GM21447 (cell line): Measurements from ENCODE around the gene UBE3D.

ENCODE experiments used
- ATAC-seq: cut with Tn5 transposase; IDR thresholded peaks from one replicate; pipeline ENCODE4 v1.9.1; 2021; ENCODE audit not compliant: unreplicated experiment

The UBE3D gene

GRCh38 chr6:83065511-83066192, at the start of gene UBE3D:
UBE3D (minus strand) TSS chr6:83065841; CDS start chr6:83065718, 123 bp downstream.
- peak; percentile 55 for ATAC-seq

GRCh38 chr6:83114164-83114563, 48.5 kb upstream of the UBE3D start:
- ATAC-seq, result no peak

GRCh38 chr6:83113258-83113657, 47.6 kb upstream of the UBE3D start:
- no peak for ATAC-seq

GRCh38 chr6:83108378-83108777, 42.7 kb upstream of the UBE3D start:
- ATAC-seq, result no peak

- ATAC-seq, result no peak
Observed at GRCh38 chr6:83098589-83098988, 32.9 kb upstream of the UBE3D start.

GRCh38 chr6:83097675-83098074, 32.0 kb upstream of the UBE3D start:
- ATAC-seq, result no peak

GRCh38 chr6:83097204-83097603, 31.6 kb upstream of the UBE3D start:
- ATAC-seq, result no peak

GRCh38 chr6:83096791-83097190, 31.1 kb upstream of the UBE3D start:
- no peak for ATAC-seq

GRCh38 chr6:83092756-83093399, 27.2 kb upstream of the UBE3D start:
- ATAC-seq, result no peak

- peak; percentile 100 for ATAC-seq
Observed at GRCh38 chr6:83086751-83087150, 21.1 kb upstream of the UBE3D start.

GRCh38 chr6:83083476-83083875, 17.8 kb upstream of the UBE3D start:
- ATAC-seq, result no peak

- no peak for ATAC-seq
Observed at GRCh38 chr6:83073615-83074014, 8.0 kb upstream of the UBE3D start.

GRCh38 chr6:83072726-83073125, 7.1 kb upstream of the UBE3D start:
- ATAC-seq, result no peak

- no peak for ATAC-seq
Observed at GRCh38 chr6:83071707-83072106, 6.1 kb upstream of the UBE3D start.

- ATAC-seq, result peak; percentile 51
Observed at GRCh38 chr6:83071023-83071422, 5.4 kb upstream of the UBE3D start.

GRCh38 chr6:83069633-83070032, 4.0 kb upstream of the UBE3D start:
- ATAC-seq, result no peak

- no peak for ATAC-seq
Observed at GRCh38 chr6:83068616-83069015, 3.0 kb upstream of the UBE3D start.

GRCh38 chr6:83067448-83068439, 2.1 kb upstream of the UBE3D start, which contains the start of gene DOP1A:
DOP1A (plus strand) TSS chr6:83067671; CDS start chr6:83096978, 29,307 bp downstream.
- ATAC-seq, result peak; percentile 77

- ATAC-seq, result no peak
Observed at GRCh38 chr6:83062225-83062624, 3.4 kb downstream of the UBE3D start.

GRCh38 chr6:83061190-83061589, 4.5 kb downstream of the UBE3D start:
- no peak for ATAC-seq

GRCh38 chr6:83057705-83058321, 7.8 kb downstream of the UBE3D start:
- ATAC-seq, result peak; percentile 74
